Measurements from ENCODE around the gene NBEA.

The NBEA gene

DNA sequence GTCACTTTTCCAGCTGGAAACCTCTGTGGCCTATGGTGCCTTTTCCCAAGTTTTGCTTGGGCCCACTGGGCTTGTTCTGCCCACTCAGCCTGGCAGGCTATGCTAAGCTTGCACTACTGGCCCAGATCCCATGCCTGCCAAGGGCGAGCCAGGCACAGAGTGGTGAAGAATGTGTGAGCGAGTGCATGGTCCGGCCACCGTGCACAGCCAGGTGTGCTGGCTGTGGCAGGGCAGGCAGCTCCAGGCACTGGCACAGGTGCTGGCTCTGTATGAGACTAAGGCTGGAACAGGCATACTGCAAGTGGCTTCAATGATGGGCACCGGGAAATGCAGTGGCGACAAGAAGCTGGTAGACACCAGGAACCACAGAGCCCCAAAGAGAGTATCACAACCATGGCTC is 584.5 kb downstream of the NBEA start:
- TF ChIP-seq, protein P1, sequence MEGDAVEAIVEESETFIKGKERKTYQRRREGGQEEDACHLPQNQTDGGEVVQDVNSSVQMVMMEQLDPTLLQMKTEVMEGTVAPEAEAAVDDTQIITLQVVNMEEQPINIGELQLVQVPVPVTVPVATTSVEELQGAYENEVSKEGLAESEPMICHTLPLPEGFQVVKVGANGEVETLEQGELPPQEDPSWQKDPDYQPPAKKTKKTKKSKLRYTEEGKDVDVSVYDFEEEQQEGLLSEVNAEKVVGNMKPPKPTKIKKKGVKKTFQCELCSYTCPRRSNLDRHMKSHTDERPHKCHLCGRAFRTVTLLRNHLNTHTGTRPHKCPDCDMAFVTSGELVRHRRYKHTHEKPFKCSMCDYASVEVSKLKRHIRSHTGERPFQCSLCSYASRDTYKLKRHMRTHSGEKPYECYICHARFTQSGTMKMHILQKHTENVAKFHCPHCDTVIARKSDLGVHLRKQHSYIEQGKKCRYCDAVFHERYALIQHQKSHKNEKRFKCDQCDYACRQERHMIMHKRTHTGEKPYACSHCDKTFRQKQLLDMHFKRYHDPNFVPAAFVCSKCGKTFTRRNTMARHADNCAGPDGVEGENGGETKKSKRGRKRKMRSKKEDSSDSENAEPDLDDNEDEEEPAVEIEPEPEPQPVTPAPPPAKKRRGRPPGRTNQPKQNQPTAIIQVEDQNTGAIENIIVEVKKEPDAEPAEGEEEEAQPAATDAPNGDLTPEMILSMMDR (IDR thresholded peaks at IDR 0.05; ENCODE audit: low read depth, low read length, missing control alignments), result no peak
- no peak overlapping the region for H3K4me3 ChIP-seq (ENCODE audit: low read depth, low read length)
- DNase-seq (ENCODE audit: low read depth), result no peak

DNA sequence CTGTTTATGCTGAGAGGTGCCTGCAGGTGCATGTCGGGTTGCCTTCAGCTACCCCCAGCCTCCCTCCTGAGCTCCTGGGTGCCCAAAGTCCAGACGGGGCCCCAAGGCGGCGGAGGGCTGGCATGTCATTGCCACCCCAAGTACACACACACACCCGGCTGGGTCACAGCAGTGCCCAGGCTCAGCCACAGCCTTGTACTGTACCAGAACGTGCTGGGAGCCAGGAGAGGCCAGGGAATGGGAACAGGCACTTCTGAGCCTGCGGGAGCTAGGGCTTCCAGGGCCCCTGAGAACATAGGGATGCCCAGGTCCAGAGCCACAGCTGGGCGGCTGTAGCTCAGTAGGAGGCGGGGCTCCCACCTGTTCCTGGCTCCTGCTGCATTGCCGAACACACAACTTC is 585.4 kb downstream of the NBEA start:
- H3K4me3 ChIP-seq (ENCODE audit: low read depth, low read length), result no peak overlapping the region
- TF ChIP-seq, protein P1 (IDR thresholded peaks at IDR 0.05; ENCODE audit: low read depth, low read length, missing control alignments), result no peak
- DNase-seq (ENCODE audit: low read depth), result no peak

DNA sequence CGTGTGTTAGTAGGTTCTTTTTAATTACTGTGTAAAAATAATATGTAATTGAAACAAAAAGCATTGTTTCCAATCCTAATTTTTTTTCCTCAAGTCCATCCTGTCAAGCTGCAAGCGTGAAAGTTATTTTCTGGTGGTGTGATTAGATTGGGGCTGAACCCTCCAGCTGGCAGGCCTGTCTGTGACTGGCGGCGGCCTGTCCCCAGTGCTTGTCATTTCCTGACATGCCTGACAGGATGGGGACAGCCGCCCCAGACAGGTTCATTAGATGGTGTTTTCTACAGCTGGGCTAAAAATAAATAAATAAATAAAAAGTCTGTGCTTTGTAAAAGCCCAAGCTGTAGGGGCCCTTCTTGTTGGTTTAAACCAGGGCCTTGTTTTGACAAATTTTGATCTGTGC is 588.1 kb downstream of the NBEA start:
- H3K4me3 ChIP-seq (ENCODE audit: low read depth, low read length), result no peak overlapping the region
- DNase-seq (ENCODE audit: low read depth), result no peak
- TF ChIP-seq, protein P1 (IDR thresholded peaks at IDR 0.05; ENCODE audit: low read depth, low read length, missing control alignments), result no peak

DNA sequence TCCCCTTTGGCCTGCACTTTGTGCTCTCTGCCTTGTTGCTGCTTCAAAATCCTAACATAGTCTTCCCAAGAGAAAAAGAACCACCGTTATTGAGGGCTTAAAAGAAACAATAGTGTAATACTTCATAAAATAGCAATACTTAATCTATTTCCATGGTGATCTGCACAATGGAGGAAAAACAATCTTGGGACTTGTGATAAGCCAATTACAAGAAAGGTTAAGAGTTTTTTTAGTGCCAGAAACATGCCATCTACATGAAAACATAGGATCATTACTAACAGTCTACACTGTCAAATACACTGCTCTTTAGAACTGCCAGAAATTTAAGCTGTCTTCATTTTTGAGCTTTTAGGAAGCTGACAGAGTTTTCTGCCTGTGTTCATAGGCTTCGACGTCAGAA is 588.5 kb downstream of the NBEA start:
- TF ChIP-seq, protein P1 (IDR thresholded peaks at IDR 0.05; ENCODE audit: low read depth, low read length, missing control alignments), result no peak
- no peak overlapping the region for H3K4me3 ChIP-seq (ENCODE audit: low read depth, low read length)
- DNase-seq (ENCODE audit: low read depth), result no peak

DNA sequence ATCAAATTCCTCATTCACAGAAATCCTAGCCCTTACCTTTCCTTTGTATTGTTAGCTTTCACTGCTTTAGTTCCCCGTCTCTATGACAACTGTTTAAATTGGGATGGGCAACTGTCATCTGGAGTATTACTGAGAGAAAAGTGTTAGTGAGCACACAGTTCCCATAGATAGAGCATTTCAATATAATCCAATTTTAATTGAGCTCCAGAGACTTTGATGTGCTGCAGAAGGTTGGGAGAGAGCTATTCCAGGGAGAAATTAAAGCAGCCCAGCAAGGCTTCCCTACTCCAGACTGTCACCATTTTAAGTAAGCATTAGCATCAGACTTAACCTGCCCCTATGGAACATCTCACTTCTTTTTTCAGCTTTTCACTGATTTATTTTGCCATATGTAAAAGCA is 589.5 kb downstream of the NBEA start:
- no peak overlapping the region for H3K4me3 ChIP-seq (ENCODE audit: low read depth, low read length)
- TF ChIP-seq, protein P1 (IDR thresholded peaks at IDR 0.05; ENCODE audit: low read depth, low read length, missing control alignments), result no peak
- no peak for DNase-seq (ENCODE audit: low read depth)

DNA sequence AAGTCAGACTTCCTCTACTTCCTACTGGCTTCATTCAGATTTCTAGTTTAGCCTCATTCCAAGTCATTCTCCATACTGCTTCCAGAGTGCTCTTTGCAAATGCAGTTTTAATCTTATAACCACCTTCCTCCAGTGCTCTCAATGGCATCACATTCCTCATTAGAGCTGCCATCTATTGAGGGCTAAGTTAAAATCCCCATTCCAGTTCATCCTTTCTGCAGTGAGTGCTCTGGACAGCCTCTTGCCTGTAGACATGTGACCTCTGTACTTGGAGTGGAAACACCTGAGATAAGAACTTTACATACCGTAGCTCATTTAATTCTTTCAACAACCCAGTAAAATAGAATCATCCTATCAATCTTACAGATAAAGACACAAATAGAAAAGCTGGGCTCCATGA is 592.3 kb downstream of the NBEA start:
- TF ChIP-seq, protein P1 (IDR thresholded peaks at IDR 0.05; ENCODE audit: low read depth, low read length, missing control alignments), result no peak
- H3K4me3 ChIP-seq (ENCODE audit: low read depth, low read length), result no peak overlapping the region
- no peak for DNase-seq (ENCODE audit: low read depth)

DNA sequence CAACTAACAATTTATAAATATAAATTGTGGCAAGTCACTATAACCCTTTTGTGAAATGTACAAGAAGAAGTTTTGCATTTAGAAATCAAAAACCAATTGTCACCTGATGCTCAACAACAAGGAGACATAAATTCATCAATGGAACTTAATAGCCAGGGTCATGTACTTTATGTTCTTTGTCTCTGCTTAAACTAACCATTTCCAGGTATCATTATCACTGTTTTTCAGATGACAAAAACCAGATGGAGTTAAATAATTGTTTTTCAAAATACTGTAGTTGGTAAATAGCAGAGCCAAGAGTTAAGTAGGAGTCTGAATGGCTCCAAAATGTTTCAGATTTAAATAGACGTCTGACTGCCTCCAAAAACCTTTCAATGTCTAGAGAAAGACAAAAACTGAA is 606.7 kb downstream of the NBEA start:
- TF ChIP-seq, protein P1 (IDR thresholded peaks at IDR 0.05; ENCODE audit: low read depth, low read length, missing control alignments), result no peak
- DNase-seq (ENCODE audit: low read depth), result no peak
- no peak overlapping the region for H3K4me3 ChIP-seq (ENCODE audit: low read depth, low read length)
